Hematopoietic multipotent progenitor cell treated with erythropoietin and hydrocortisone succinate and interleukin-3 and kit ligand, for 17 days (in vitro differentiated cells): ENCODE data around the gene AKR1B1.
A peak's percentile ranks its signal among the peaks of the same experiment; 100 is the strongest.

Experiments used
- DNase-seq: peaks from one replicate; pipeline ENCODE4 v3.0.0-alpha.2; 2015; ENCODE audit warnings: low spot score

The AKR1B1 gene

GRCh38 chr7:134444198-134444960, 14.5 kb downstream of the AKR1B1 start:
- DNase-seq: no peak

- DNase-seq: no peak
Measured at GRCh38 chr7:134443396-134444070, 15.4 kb downstream of the AKR1B1 start.

GRCh38 chr7:134442441-134443220, 16.3 kb downstream of the AKR1B1 start:
- no peak for DNase-seq

- no peak for DNase-seq
Measured at GRCh38 chr7:134441264-134441663, 17.6 kb downstream of the AKR1B1 start.

GRCh38 chr7:134440476-134440875, 18.4 kb downstream of the AKR1B1 start:
- DNase-seq: no peak

- DNase-seq: no peak
Measured at GRCh38 chr7:134440067-134440466, 18.8 kb downstream of the AKR1B1 start.

GRCh38 chr7:134438946-134439345, 20.0 kb downstream of the AKR1B1 start:
- DNase-seq: no peak

- DNase-seq: no peak
Measured at GRCh38 chr7:134435161-134435920, 23.6 kb downstream of the AKR1B1 start.

- no peak for DNase-seq
Measured at GRCh38 chr7:134434701-134435100, 24.2 kb downstream of the AKR1B1 start.

GRCh38 chr7:134433430-134433829, 25.5 kb downstream of the AKR1B1 start:
- DNase-seq: no peak

GRCh38 chr7:134432296-134433152, 26.4 kb downstream of the AKR1B1 start:
- peak; percentile 54 for DNase-seq

GRCh38 chr7:134431815-134432214, 27.1 kb downstream of the AKR1B1 start:
- DNase-seq: no peak

GRCh38 chr7:134429481-134429880, 29.4 kb downstream of the AKR1B1 start:
- no peak for DNase-seq

- no peak for DNase-seq
Measured at GRCh38 chr7:134428942-134429341, 30.0 kb downstream of the AKR1B1 start.

GRCh38 chr7:134427896-134428295, 31.0 kb downstream of the AKR1B1 start:
- DNase-seq: no peak

- DNase-seq: no peak
Measured at GRCh38 chr7:134425777-134426176, 33.1 kb downstream of the AKR1B1 start.

- DNase-seq: no peak
Measured at GRCh38 chr7:134422638-134423037, 36.3 kb downstream of the AKR1B1 start.

GRCh38 chr7:134422008-134422407, 36.9 kb downstream of the AKR1B1 start:
- DNase-seq: no peak

GRCh38 chr7:134420424-134421125, 38.3 kb downstream of the AKR1B1 start:
- DNase-seq: no peak

GRCh38 chr7:134419875-134420274, 39.0 kb downstream of the AKR1B1 start:
- DNase-seq: no peak
